Thymus (tissue), 11 donors: Measurements from ENCODE around the gene GUF1. TPM values are rescaled to one million over a fixed set of nuclear protein-coding genes. Genes with fewer than 3 reads are reported as not detected.
"Not testable (repeated sequence)": the region's sequence is repeated elsewhere in the genome, so short reads cannot be mapped to it uniquely, and the experiment has no call there.

ENCODE experiments used
- DNase-seq, 9 donors: peaks; one replicate each; pipeline ENCODE4 v3.0.0-alpha.2; 2013; ENCODE audit warnings: low spot score in 9 of 9, low read depth in 6 of 9, missing footprints in 1 of 9
- H3K27ac ChIP-seq, 2 donors: one replicate each; pipeline ENCODE4 v1.5.1; 2013; ENCODE audit warnings: control low read depth in 1 of 2, low read depth in 1 of 2, low read length in 1 of 2, mild to moderate bottlenecking in 1 of 2, moderate library complexity in 1 of 2
- H3K27me3 ChIP-seq, 2 donors: one replicate each; pipeline ENCODE4 v1.5.1; 2013; ENCODE audit warnings: low read length in 1 of 2; ENCODE audit not compliant: control insufficient read depth in 2 of 2, insufficient read depth in 1 of 2
- H3K36me3 ChIP-seq, 2 donors: one replicate each; pipeline ENCODE4 v1.5.1; 2013; ENCODE audit warnings: low read length in 1 of 2, mild to moderate bottlenecking in 1 of 2, moderate library complexity in 1 of 2; ENCODE audit not compliant: control insufficient read depth in 2 of 2, insufficient read depth in 2 of 2
- H3K4me1 ChIP-seq, 2 donors: one replicate each; pipeline ENCODE4 v1.5.1; 2013; ENCODE audit warnings: low read length in 2 of 2; ENCODE audit not compliant: control insufficient read depth in 2 of 2, insufficient read depth in 2 of 2
- H3K4me3 ChIP-seq, 2 donors: one replicate each; pipeline ENCODE4 v1.5.1; 2013; ENCODE audit warnings: low read length in 2 of 2, control low read depth in 1 of 2, mild to moderate bottlenecking in 1 of 2
- H3K9me3 ChIP-seq, 2 donors: one replicate each; pipeline ENCODE4 v1.5.1; 2013; ENCODE audit warnings: low read length in 1 of 2, mild to moderate bottlenecking in 1 of 2; ENCODE audit not compliant: control insufficient read depth in 2 of 2, insufficient read depth in 1 of 2
- WGBS: extraction: QIAGEN DNeasy Blood & Tissue Kit; methylation state at CpG from one replicate; pipeline ENCODE4 v1.1.7; 2013; 5-methylcytosine and 5-hydroxymethylcytosine counted together
- polyA plus RNA-seq: library from polyadenylated mRNA; stranded (reverse); fragments of 200-250 nt; gene quantifications from one replicate; pipeline ENCODE4 v1.2.3, GENCODE V29; 2013
- total RNA-seq: library from RNA; stranded (reverse); fragments of 120-200 nt; gene quantifications from one replicate; pipeline ENCODE4 v1.2.4, GENCODE V29; 2013
- donor health status: healthy.

GUF1 gene
- total and polyA plus RNA-seq, 2 donors: 13.6 to 14.2 TPM

DNA sequence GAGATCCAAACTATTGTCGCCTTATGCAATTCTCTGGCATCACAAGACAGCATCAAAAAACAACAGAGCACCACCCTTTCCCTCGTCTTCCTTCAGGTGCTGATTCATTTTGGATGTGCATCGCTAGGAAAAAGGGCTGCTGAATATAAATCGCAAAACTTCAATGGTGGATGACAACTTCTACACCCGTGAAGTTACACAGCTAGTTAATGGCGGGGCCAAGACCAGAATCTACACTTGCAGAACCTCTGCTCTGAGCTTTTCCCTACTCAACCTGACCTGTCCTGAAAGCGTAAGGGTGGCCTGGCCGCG is 47.5 kb downstream of the GUF1 start:
- Histone ChIP-seq H3K4me3 (peak overlapping the region; percentile 74 to 84), H3K27ac (peak overlapping the region in 1 of 2 donors; percentile 78), H3K4me1 (peaks cover 4 to 8% of the 10 kb centered on the region in 2 donors), H3K27me3 (no peaks in the 10 kb centered on the region), H3K9me3 (no peaks in the 10 kb centered on the region), H3K36me3 (no peaks in the 10 kb centered on the region)
- peak in 3 of 9 donors; percentile 13 to 28 (median 22) for DNase-seq
- WGBS: 8% methylated on average over 9 of the region's 9 CpGs

DNA sequence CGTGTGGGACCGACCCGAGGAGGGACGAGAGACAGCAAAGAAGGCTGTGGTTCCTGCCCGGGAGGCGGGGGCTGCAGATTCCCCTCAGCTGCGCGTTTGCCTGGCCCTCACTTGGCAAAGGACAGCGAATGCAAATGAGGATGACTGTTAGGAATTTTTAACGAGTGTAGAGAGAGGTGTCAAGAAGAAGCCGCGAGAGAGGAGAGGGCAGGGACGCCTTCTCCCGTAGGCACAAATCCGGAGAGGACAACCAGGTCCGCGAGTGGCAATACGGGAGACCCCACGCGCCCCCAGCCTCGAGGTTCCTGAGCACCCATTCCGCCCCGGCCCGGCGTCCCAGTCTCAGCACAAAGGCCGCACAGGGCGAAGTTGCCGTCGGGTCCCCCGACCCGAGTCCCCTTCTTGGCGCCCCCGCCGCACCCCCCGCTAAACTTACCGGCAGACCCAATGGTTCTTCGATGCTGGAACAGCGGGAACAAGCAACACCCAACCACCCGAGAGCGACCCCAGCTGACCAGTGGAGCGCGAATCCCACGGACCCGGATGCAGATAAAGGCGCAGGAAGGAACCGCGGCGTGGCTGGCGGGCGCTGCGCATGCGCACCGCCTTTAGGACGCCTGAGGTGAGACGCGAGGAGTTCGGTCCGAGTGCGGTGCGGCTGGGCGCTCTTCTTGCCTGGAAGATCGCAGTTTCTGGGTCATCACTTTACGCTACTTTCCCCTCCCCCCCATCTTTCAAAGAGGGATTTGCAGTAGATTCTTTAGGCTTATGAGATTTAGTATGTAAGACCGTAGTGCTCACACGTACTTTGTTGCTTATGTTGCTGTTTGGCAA is 48.0 kb downstream of the GUF1 start, which contains the start of gene GNPDA2:
Gene GNPDA2, minus strand, starts transcription at position 519 of the 834 bp plus-strand sequence. CDS start 4,349 bp downstream, outside the sequence.
- Histone ChIP-seq H3K27ac (peak within 1 kb of the TSS; percentile 42 to 78), H3K4me1 (peaks cover 4 to 8% of the 10 kb centered on the region in 2 donors), H3K9me3 (no peaks in the 10 kb centered on the region), H3K4me3 (peak within 1 kb of the TSS; percentile 74 to 84), H3K27me3 (no peaks in the 10 kb centered on the region), H3K36me3 (no peaks in the 10 kb centered on the region)
- peak; percentile 63 to 89 (median 76) for DNase-seq
- 1% methylated on average over 65 of the region's 65 CpGs for WGBS

DNA sequence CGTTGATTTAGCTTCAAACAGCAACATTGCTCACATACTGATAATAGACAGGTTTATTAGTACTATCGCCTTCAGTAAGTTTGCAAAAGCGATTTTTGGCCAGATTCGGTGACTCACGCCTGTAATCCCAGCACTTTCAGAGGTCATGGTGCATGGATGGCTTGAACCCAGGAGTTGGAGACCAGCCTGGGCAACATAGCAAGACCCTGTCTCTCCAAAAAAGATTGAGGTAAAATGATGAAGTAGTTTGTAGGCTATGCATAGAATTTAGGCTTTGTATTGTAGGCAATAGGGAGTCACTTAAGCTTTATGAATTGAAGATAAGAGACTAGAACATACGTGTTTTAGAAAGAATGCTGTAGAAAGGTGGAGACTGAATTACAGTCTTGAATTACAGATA is 49.3 kb downstream of the GUF1 start:
- WGBS: 92% methylated on average over 6 of the region's 6 CpGs
- H3K27me3 ChIP-seq: no peaks in the 10 kb centered on the region
- no peak overlapping the region for H3K27ac ChIP-seq
- no peaks in the 10 kb centered on the region for H3K9me3 ChIP-seq
- H3K4me3 ChIP-seq: no peak overlapping the region
- H3K4me1 ChIP-seq: peaks cover 4 to 8% of the 10 kb centered on the region in 2 donors
- no peaks in the 10 kb centered on the region for H3K36me3 ChIP-seq
- DNase-seq: no peak

DNA sequence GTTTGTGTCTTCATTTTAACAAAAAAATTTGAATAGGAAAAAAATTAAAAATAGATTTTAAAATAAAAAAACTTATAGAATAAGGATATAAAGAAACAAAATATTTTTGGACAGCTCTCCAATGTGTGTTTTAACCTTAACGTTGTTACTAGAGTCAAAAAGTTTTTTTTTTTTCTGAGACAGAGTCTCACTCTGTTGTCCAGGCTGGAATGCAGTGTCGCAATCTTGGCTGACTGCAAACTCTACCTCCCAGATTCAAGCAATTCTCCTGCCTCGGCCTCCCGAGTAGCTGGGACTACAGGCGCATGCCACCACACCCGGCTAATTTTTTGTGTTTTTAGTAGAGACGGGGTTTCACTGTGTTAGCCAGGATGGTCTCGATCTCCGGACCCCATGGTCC is 50.5 kb downstream of the GUF1 start:
- 96% methylated on average over 9 of the region's 9 CpGs for WGBS
- DNase-seq, H3K27ac ChIP-seq, H3K27me3 ChIP-seq, H3K4me1 ChIP-seq, H3K36me3 ChIP-seq, H3K9me3 ChIP-seq, H3K4me3 ChIP-seq: not testable (repeated sequence)

DNA sequence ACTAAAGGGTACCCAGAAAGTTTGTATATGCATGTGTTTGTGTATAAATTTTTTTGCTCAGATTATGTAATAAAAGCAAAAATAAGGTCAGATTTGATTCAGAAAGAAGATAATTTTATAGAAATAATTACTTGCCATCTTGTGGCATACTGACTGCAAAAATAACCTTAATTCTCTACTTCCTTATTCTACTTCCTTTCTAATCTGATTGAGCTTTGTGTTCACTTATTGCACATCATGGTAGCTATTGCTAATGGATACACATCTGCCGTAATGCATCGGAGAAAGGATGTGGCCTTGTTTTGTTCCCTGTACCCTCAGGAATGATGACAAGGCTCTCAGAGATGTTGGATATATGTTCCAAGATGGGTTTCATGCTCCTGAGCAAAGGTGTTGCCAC is 58.7 kb downstream of the GUF1 start:
- 96% methylated on average over 2 of the region's 2 CpGs for WGBS

DNA sequence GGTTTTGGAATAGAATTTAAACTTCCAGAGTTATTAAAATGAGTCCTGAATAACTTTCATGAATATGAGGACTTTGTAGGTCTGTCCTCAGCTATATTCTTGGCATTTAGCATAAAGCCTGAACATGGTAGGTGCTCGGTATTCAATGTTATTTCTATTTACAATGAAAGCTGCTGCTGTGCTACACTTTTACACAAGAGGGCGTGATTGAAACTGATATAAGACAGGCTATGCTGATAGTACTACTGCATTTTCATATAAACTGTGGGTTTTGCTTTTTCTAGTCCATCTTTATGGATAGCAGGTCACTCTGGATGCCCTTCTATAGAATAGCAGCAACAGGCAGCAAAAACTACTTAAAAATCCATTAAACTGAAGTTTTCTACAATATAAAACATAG is 60.4 kb downstream of the GUF1 start:
- H3K9me3 ChIP-seq: no peaks in the 10 kb centered on the region
- H3K36me3 ChIP-seq: no peaks in the 10 kb centered on the region
- H3K27me3 ChIP-seq: no peaks in the 10 kb centered on the region
- no peaks in the 10 kb centered on the region for H3K4me1 ChIP-seq
- no peak overlapping the region for H3K4me3 ChIP-seq
- WGBS: 63% methylated on average over 2 of the region's 2 CpGs
- DNase-seq: peak in 1 of 9 donors; percentile 2
- no peak overlapping the region for H3K27ac ChIP-seq

More for the DNA sequence above, 58.7 kb downstream of the GUF1 start:
- Histone ChIP-seq H3K4me3 (no peak overlapping the region), H3K27me3 (no peaks in the 10 kb centered on the region), H3K36me3 (no peaks in the 10 kb centered on the region), H3K27ac (no peak overlapping the region), H3K9me3 (no peaks in the 10 kb centered on the region), H3K4me1 (no peaks in the 10 kb centered on the region)
- no peak for DNase-seq

DNA sequence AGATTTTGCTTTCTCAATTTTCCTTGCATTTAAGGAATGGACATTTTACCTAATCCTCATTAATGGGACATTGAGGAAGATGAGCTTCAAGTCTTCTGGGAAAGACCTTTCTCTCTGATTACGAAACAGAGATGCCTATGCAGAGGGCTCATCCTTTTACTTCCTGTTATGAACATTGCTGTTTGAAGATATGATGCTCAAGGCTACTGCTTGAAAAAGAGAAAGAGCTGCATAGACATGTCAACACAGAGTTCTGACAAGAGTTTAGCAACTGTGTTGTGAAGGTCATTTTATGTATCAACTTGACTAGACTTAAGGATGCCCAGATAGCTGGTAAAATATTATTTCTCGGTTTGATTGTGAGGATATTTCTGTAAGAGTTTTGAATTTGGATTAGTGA is 62.0 kb downstream of the GUF1 start:
- Histone ChIP-seq H3K4me3 (no peak overlapping the region), H3K27me3 (no peaks in the 10 kb centered on the region), H3K27ac (no peak overlapping the region), H3K9me3 (no peaks in the 10 kb centered on the region), H3K36me3 (no peaks in the 10 kb centered on the region), H3K4me1 (no peaks in the 10 kb centered on the region)
- WGBS: 94% methylated on average over 2 of the region's 2 CpGs
- no peak for DNase-seq

Other genes with a start within 250 kb of the GUF1 start
- not detected for gene KCTD8, start 229.6 kb upstream of the GUF1 start, total RNA-seq
- gene KCTD8, start 229.6 kb upstream of the GUF1 start, polyA plus RNA-seq: 0.05 TPM
- gene YIPF7, start 26.8 kb upstream of the GUF1 start, total RNA-seq: 0.09 TPM
- gene YIPF7, start 26.8 kb upstream of the GUF1 start, polyA plus RNA-seq: 0.18 TPM
- 12.1 TPM for gene GNPDA2, start 48.1 kb downstream of the GUF1 start, total RNA-seq
- 18.6 TPM for gene GNPDA2, start 48.1 kb downstream of the GUF1 start, polyA plus RNA-seq